Ishikawa (cell line): ENCODE results near the gene ARID1B.

Source experiments
- CEBPB ChIP-seq: IDR thresholded peaks from 2 replicates; pipeline ENCODE4 v1.6.1; 2012
- CREB1 ChIP-seq: IDR thresholded peaks from 2 replicates; pipeline ENCODE4 v1.6.1; 2012; ENCODE audit warnings: low read depth
- EGR1 ChIP-seq: IDR thresholded peaks from 2 replicates; pipeline ENCODE4 v1.6.1; 2012
- EP300 ChIP-seq: IDR thresholded peaks from 2 replicates; pipeline ENCODE4 v1.6.1; 2012; ENCODE audit warnings: borderline replicate concordance
- FOXM1 ChIP-seq: IDR thresholded peaks from 2 replicates; pipeline ENCODE4 v1.6.1; 2012; ENCODE audit warnings: low read depth, borderline replicate concordance
- MAX ChIP-seq: IDR thresholded peaks from 2 replicates; pipeline ENCODE4 v1.6.1; 2012
- NFIC ChIP-seq: IDR thresholded peaks from 2 replicates; pipeline ENCODE4 v1.6.1; 2012
- RAD21 ChIP-seq: IDR thresholded peaks from 2 replicates; pipeline ENCODE4 v1.6.1; 2012; ENCODE audit warnings: low read depth
- REST ChIP-seq: IDR thresholded peaks from 2 replicates; pipeline ENCODE4 v1.6.1; 2012; ENCODE audit warnings: low read depth, mild to moderate bottlenecking
- TAF1 ChIP-seq: IDR thresholded peaks from 2 replicates; pipeline ENCODE4 v1.6.1; 2012; ENCODE audit warnings: low read depth, mild to moderate bottlenecking
- TCF12 ChIP-seq: IDR thresholded peaks from 2 replicates; pipeline ENCODE4 v1.6.1; 2012; ENCODE audit warnings: low read depth
- TEAD4 ChIP-seq: IDR thresholded peaks from 2 replicates; pipeline ENCODE4 v1.6.1; 2012
- USF1 ChIP-seq: IDR thresholded peaks from 2 replicates; pipeline ENCODE4 v1.6.1; 2012
- YY1 ChIP-seq: IDR thresholded peaks from 2 replicates; pipeline ENCODE4 v1.6.1; 2012; ENCODE audit warnings: low read depth
- ZBTB7A ChIP-seq: IDR thresholded peaks from 2 replicates; pipeline ENCODE4 v1.6.1; 2012; ENCODE audit warnings: low read depth

ARID1B gene

GRCh38 chr6:157021993-157022740 lies 245.0 kb downstream of the ARID1B start:
- TF ChIP-seq REST (no peak), FOXM1 (peak; percentile 32; the same call in 1 of the 2 replicates), CEBPB (peak; percentile 73)

- no peak for TF ChIP-seq NFIC
- no peak for TF ChIP-seq EP300
- no peak for TF ChIP-seq ZBTB7A
- TF ChIP-seq EGR1: no peak
- TF ChIP-seq REST: no peak
- no peak for TF ChIP-seq TEAD4
- TF ChIP-seq YY1: no peak
- TF ChIP-seq CREB1: no peak
- no peak for TF ChIP-seq RAD21
- TF ChIP-seq USF1: no peak
- no peak for TF ChIP-seq CEBPB
- TF ChIP-seq MAX: no peak
- no peak for TF ChIP-seq FOXM1
- no peak for TF ChIP-seq TCF12
- no peak for TF ChIP-seq TAF1
Observed at GRCh38 chr6:157023958-157024357, 246.8 kb downstream of the ARID1B start.

- no peak for TF ChIP-seq RAD21
- no peak for TF ChIP-seq CEBPB
- TF ChIP-seq USF1: no peak
- no peak for TF ChIP-seq ZBTB7A
- TF ChIP-seq YY1: no peak
- no peak for TF ChIP-seq TAF1
- TF ChIP-seq MAX: no peak
- TF ChIP-seq EGR1: no peak
- no peak for TF ChIP-seq TEAD4
- TF ChIP-seq CREB1: no peak
- TF ChIP-seq EP300: no peak
- no peak for TF ChIP-seq NFIC
- no peak for TF ChIP-seq TCF12
- no peak for TF ChIP-seq FOXM1
- no peak for TF ChIP-seq REST
Observed at GRCh38 chr6:157024745-157025144, 247.6 kb downstream of the ARID1B start.

GRCh38 chr6:157025437-157025836 lies 248.3 kb downstream of the ARID1B start:
- TF ChIP-seq TAF1 (no peak), MAX (no peak), EP300 (no peak), USF1 (no peak), NFIC (no peak)
